Gastroesophageal sphincter (tissue), 3 donors: ENCODE results near the gene TCF12.

ENCODE experiments used
- POLR2A ChIP-seq, 2 donors: fragments of 450-650 bp; IDR thresholded peaks; one replicate each; pipeline ENCODE4 v1.6.1; 2017; ENCODE audit warnings: antibody characterized with exemption in 2 of 2, mild to moderate bottlenecking in 2 of 2, moderate library complexity in 1 of 2
- POLR2AphosphoS5 ChIP-seq: sonication (generic); formaldehyde crosslinking; IDR thresholded peaks from one replicate; pipeline ENCODE4 v1.6.1; 2017; ENCODE audit warnings: antibody characterized with exemption
- TF ChIP-seq, protein P1 (sequence below), 4 experiments: fragments of 200-600 bp in 2 of 4; fragments of 450-650 bp in 2 of 4; sonication (generic) in 1 of 4; IDR thresholded peaks; one replicate each; pipeline ENCODE4 v1.5.1; 2017 to 2019; ENCODE audit warnings: antibody characterized with exemption in 4 of 4, mild to moderate bottlenecking in 2 of 4, moderate library complexity in 2 of 4

GRCh38 chr15:57061696-57062095 is 143.3 kb downstream of the TCF12 start:
- TF ChIP-seq, protein P1, sequence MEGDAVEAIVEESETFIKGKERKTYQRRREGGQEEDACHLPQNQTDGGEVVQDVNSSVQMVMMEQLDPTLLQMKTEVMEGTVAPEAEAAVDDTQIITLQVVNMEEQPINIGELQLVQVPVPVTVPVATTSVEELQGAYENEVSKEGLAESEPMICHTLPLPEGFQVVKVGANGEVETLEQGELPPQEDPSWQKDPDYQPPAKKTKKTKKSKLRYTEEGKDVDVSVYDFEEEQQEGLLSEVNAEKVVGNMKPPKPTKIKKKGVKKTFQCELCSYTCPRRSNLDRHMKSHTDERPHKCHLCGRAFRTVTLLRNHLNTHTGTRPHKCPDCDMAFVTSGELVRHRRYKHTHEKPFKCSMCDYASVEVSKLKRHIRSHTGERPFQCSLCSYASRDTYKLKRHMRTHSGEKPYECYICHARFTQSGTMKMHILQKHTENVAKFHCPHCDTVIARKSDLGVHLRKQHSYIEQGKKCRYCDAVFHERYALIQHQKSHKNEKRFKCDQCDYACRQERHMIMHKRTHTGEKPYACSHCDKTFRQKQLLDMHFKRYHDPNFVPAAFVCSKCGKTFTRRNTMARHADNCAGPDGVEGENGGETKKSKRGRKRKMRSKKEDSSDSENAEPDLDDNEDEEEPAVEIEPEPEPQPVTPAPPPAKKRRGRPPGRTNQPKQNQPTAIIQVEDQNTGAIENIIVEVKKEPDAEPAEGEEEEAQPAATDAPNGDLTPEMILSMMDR (IDR thresholded peaks at IDR 0.05) = no peak
- TF ChIP-seq POLR2A (IDR thresholded peaks at IDR 0.05) = no peak
- no peak for TF ChIP-seq POLR2AphosphoS5
